ENCODE results near the gene RRP1B. TPM values are rescaled to one million over a fixed set of nuclear protein-coding genes. Genes with fewer than 3 reads are reported as not detected.

Gene RRP1B
- total and polyA plus RNA-seq, 2 donors (not counting 1 experiment from before 2014, with no cell fraction given), result 6.0 to 22.4 TPM

DNA sequence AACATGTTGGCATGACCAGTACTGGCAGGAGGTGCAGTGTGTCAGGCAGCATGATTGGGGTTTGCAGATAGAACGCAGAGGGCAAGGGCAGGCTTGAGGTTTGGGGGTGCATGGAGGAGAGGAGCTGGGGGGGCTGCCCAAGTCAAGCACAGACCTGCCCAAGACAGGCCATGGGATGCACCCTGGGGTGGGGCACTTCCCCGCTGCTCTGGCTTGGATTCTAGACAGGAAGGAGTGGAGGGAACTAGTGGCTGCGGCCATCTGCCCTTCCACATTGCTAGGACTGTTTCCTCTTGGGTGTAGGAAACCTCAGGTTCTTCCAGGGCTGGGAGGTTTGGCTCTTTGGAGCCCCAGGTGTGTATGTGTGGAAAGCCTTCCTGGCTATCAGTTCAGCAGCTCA is 62.6 kb downstream of the RRP1B start:
- ChIA-PET POLR2A (no interaction called here), CTCF (no interaction called here)
- Mint-ChIP-seq H3K27ac (no peak overlapping the region), H3K27me3 (no peaks in the 10 kb centered on the region), H3K4me3 (peak overlapping the region; percentile 55), H3K4me1 (peaks cover 58% of the 10 kb centered on the region), H3K9me3 (ENCODE audit: insufficient read depth) (no peaks in the 10 kb centered on the region)
- Histone ChIP-seq H3K27me3 (replicated peaks in 1 of 4; ENCODE audit: control extremely low read depth in 1 of 4, control insufficient read depth in 3 of 4, insufficient read depth in 4 of 4, low read length in 3 of 4) (peaks cover 0 to 9% (median 0%) of the 10 kb centered on the region in 4 experiments), H3K36me3 (replicated peaks in 1 of 2; ENCODE audit: control extremely low read depth in 1 of 2, control insufficient read depth in 1 of 2, extremely low read depth in 1 of 2, insufficient read depth in 2 of 2, low read length in 1 of 2) (peaks cover 0 to 10% of the 10 kb centered on the region in 2 experiments), H3K79me2 (ENCODE audit: control insufficient read depth, insufficient read depth, low read length) (peaks cover 67% of the 10 kb centered on the region), H2AFZ (ENCODE audit: insufficient read depth, low read depth, low read length, poor library complexity, severe bottlenecking) (no peak overlapping the region), H3K27ac (ENCODE audit: low read length in 2 of 2) (no peak overlapping the region), H3K9me3 (ENCODE audit: control extremely low read depth in 1 of 3, control insufficient read depth in 2 of 3, insufficient read depth in 1 of 3, low read length in 2 of 3) (no peaks in the 10 kb centered on the region), H3K4me2 (replicated peaks; ENCODE audit: low read depth, low read length, poor library complexity, severe bottlenecking) (no peak overlapping the region), H3K4me3 (ENCODE audit: control extremely low read depth in 1 of 5, extremely low read depth in 1 of 5, insufficient read depth in 1 of 5, low read depth in 2 of 5, low read length in 4 of 5) (no peak overlapping the region), H3K9ac (ENCODE audit: low read length) (no peak overlapping the region), H3K4me1 (ENCODE audit: control insufficient read depth in 2 of 2, insufficient read depth in 2 of 2, low read length in 2 of 2) (peaks cover 45 to 68% of the 10 kb centered on the region in 2 donors), H4K20me1 (ENCODE audit: control insufficient read depth, insufficient read depth, low read length, poor library complexity, severe bottlenecking) (peaks cover 61% of the 10 kb centered on the region)
- intact Hi-C loops (cut with micrococcal nuclease), result no loop called here
- TF ChIP-seq, protein P1, sequence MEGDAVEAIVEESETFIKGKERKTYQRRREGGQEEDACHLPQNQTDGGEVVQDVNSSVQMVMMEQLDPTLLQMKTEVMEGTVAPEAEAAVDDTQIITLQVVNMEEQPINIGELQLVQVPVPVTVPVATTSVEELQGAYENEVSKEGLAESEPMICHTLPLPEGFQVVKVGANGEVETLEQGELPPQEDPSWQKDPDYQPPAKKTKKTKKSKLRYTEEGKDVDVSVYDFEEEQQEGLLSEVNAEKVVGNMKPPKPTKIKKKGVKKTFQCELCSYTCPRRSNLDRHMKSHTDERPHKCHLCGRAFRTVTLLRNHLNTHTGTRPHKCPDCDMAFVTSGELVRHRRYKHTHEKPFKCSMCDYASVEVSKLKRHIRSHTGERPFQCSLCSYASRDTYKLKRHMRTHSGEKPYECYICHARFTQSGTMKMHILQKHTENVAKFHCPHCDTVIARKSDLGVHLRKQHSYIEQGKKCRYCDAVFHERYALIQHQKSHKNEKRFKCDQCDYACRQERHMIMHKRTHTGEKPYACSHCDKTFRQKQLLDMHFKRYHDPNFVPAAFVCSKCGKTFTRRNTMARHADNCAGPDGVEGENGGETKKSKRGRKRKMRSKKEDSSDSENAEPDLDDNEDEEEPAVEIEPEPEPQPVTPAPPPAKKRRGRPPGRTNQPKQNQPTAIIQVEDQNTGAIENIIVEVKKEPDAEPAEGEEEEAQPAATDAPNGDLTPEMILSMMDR (IDR thresholded peaks at IDR 0.05), result no peak
- TF ChIP-seq EZH2 (IDR thresholded peaks at IDR 0.05; ENCODE audit: borderline replicate concordance, insufficient read depth, low read depth, low read length, poor library complexity, severe bottlenecking), result no peak
- DNase-seq (no peak), ATAC-seq (ENCODE audit: low read depth) (no peak)
- 100% methylated on average over 3 of the region's 3 CpGs for WGBS (ENCODE audit: insufficient coverage)

DNA sequence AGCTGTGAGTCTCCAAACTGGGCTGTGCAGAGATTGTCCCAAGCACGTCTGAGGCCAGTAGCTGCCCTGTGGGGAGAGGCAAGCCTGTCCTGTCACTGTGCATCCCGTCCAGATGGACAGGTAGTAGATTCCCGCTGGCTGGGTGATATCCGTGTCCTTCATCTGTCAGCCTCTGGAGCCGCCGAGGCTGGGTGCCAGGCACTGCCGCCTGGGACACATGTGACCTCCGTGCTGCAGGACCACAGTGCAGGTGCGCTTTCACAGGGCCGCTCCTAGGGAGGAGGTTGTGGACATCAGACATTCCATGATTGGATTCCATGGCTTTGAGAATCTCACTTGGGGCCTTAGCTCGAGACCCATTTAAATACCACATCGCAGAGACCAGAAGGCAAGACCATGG is 64.3 kb downstream of the RRP1B start:
- H3K27me3 ChIP-seq (replicated peaks in 1 of 4; ENCODE audit: control extremely low read depth in 1 of 4, control insufficient read depth in 3 of 4, insufficient read depth in 4 of 4, low read length in 3 of 4), result no peaks in the 10 kb centered on the region
- WGBS (ENCODE audit: insufficient coverage), result 97% methylated on average over 12 of the region's 12 CpGs
- no peaks in the 10 kb centered on the region for H3K9me3 Mint-ChIP-seq (ENCODE audit: insufficient read depth)
- TF ChIP-seq, protein P1 (IDR thresholded peaks at IDR 0.05), result no peak
- TF ChIP-seq EZH2 (IDR thresholded peaks at IDR 0.05; ENCODE audit: borderline replicate concordance, insufficient read depth, low read depth, low read length, poor library complexity, severe bottlenecking), result no peak
- H3K4me3 ChIP-seq (ENCODE audit: control extremely low read depth in 1 of 5, extremely low read depth in 1 of 5, insufficient read depth in 1 of 5, low read depth in 2 of 5, low read length in 4 of 5), result no peak overlapping the region
- no peaks in the 10 kb centered on the region for H3K9me3 ChIP-seq (ENCODE audit: control extremely low read depth in 1 of 3, control insufficient read depth in 2 of 3, insufficient read depth in 1 of 3, low read length in 2 of 3)
- H3K27ac ChIP-seq (ENCODE audit: low read length in 2 of 2), result no peak overlapping the region
- peaks cover 84% of the 10 kb centered on the region for H3K79me2 ChIP-seq (ENCODE audit: control insufficient read depth, insufficient read depth, low read length)
- H4K20me1 ChIP-seq (ENCODE audit: control insufficient read depth, insufficient read depth, low read length, poor library complexity, severe bottlenecking), result peaks cover 77% of the 10 kb centered on the region
- CTCF ChIA-PET, result no interaction called here
- no peak overlapping the region for H3K9ac ChIP-seq (ENCODE audit: low read length)
- ATAC-seq (ENCODE audit: low read depth) (no peak), DNase-seq (no peak)
- no peak overlapping the region for H3K27ac Mint-ChIP-seq
- POLR2A ChIA-PET, result no interaction called here
- no peak overlapping the region for H2AFZ ChIP-seq (ENCODE audit: insufficient read depth, low read depth, low read length, poor library complexity, severe bottlenecking)
- peaks cover 65% of the 10 kb centered on the region for H3K4me1 Mint-ChIP-seq
- H3K4me1 ChIP-seq (ENCODE audit: control insufficient read depth in 2 of 2, insufficient read depth in 2 of 2, low read length in 2 of 2), result peaks cover 49 to 70% of the 10 kb centered on the region in 2 donors
- H3K27me3 Mint-ChIP-seq, result no peaks in the 10 kb centered on the region
- intact Hi-C loops (cut with micrococcal nuclease), result no loop called here
- no peak overlapping the region for H3K4me2 ChIP-seq (replicated peaks; ENCODE audit: low read depth, low read length, poor library complexity, severe bottlenecking)
- H3K4me3 Mint-ChIP-seq, result no peak overlapping the region
- H3K36me3 ChIP-seq (replicated peaks in 1 of 2; ENCODE audit: control extremely low read depth in 1 of 2, control insufficient read depth in 1 of 2, extremely low read depth in 1 of 2, insufficient read depth in 2 of 2, low read length in 1 of 2), result peaks cover 0 to 10% of the 10 kb centered on the region in 2 experiments

Data from B cell (primary cell).